HG02678 (cell line): Measurements from ENCODE around the gene STEAP4.

Experiments used
- ATAC-seq: cut with Tn5 transposase; IDR thresholded peaks from one replicate; pipeline ENCODE4 v1.9.1; 2021; ENCODE audit warnings: mild to moderate bottlenecking, moderate library complexity; ENCODE audit not compliant: unreplicated experiment

Gene STEAP4

DNA sequence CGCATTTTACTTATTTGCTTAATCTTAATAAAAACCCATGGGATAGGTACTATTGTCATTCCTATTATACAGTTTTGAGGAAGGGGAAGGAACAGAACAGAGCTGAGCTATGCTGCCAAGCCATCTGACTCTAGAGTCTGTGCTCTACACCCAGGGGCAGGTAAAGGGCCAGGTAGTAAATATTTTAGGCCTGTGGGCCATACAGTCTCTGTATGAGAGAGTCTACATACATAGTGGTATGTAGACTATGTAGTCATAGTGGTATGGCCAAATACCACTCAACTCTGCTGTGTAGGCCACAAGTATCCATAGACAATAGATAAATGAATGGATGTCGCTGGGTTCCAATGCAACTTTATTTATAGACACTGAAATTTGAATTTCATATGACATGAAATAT, 83.4 kb downstream of the STEAP4 start:
- no peak for ATAC-seq
